ENCODE measurements around the gene SYNGR4.
"Not testable (repeated sequence)": the region's sequence is repeated elsewhere in the genome, so short reads cannot be mapped to it uniquely, and the experiment has no call there.

- not testable (repeated sequence) for TF ChIP-seq POLR2A, POLR2AphosphoS5, POU2F2, TAF1, SPI1 (IDR thresholded peaks at IDR 0.05; ENCODE audit: low read depth, low read length)
Observed at GRCh38 chr19:48371771-48372170, 7.6 kb downstream of the SYNGR4 start.

Measured in GM12891 (cell line).